H9 (cell line): Measurements from ENCODE around the gene PCGF3. TPM values are rescaled to one million over a fixed set of nuclear protein-coding genes. Genes with fewer than 3 reads are reported as not detected.

Experiments used
- DNase-seq: peaks from one replicate; pipeline ENCODE4 v3.0.0-alpha.2; 2017
- H2AFZ ChIP-seq: one replicate; pipeline ENCODE4 v1.6.1; 2013; ENCODE audit warnings: mild to moderate bottlenecking, low read length, control low read depth, moderate library complexity
- H2AK5ac ChIP-seq: 2 replicates; pipeline ENCODE4 v1.6.1; 2013; ENCODE audit warnings: low read length, control low read depth, mixed read lengths; ENCODE audit not compliant: insufficient read length
- H2BK120ac ChIP-seq: one replicate; pipeline ENCODE4 v1.6.1; 2013; ENCODE audit warnings: low read depth, mild to moderate bottlenecking, low read length, control low read depth, inconsistent platforms; ENCODE audit not compliant: poor library complexity, severe bottlenecking
- H2BK12ac ChIP-seq: 2 replicates; pipeline ENCODE4 v1.6.1; 2013; ENCODE audit warnings: low read length, control low read depth, mixed read lengths, low read depth; ENCODE audit not compliant: insufficient read length
- H2BK15ac ChIP-seq: 2 replicates; pipeline ENCODE4 v1.6.1; 2013; ENCODE audit warnings: low read depth, low read length, control low read depth
- H2BK20ac ChIP-seq: one replicate; pipeline ENCODE4 v1.6.1; 2013; ENCODE audit warnings: low read depth, mild to moderate bottlenecking, low read length, control low read depth, inconsistent platforms; ENCODE audit not compliant: poor library complexity, severe bottlenecking
- H2BK5ac ChIP-seq: 2 replicates; pipeline ENCODE4 v1.6.1; 2013; ENCODE audit warnings: low read length, control low read depth, mixed read lengths; ENCODE audit not compliant: insufficient read length
- H3K14ac ChIP-seq: 2 replicates; pipeline ENCODE4 v1.6.1; 2013; ENCODE audit warnings: low read length, control low read depth; ENCODE audit not compliant: insufficient read depth
- H3K18ac ChIP-seq: 2 replicates; pipeline ENCODE4 v1.6.1; 2013; ENCODE audit warnings: low read depth, mild to moderate bottlenecking, mixed read lengths, low read length, control low read depth; ENCODE audit not compliant: insufficient read length
- H3K23ac ChIP-seq: 2 replicates; pipeline ENCODE4 v1.6.1; 2013; ENCODE audit warnings: low read length, control low read depth, mixed read lengths, low read depth; ENCODE audit not compliant: insufficient read length
- H3K23me2 ChIP-seq: 2 replicates; pipeline ENCODE4 v1.6.1; 2013; ENCODE audit warnings: low read depth, mild to moderate bottlenecking, mixed read lengths, low read length, control low read depth; ENCODE audit not compliant: insufficient read length, poor library complexity, severe bottlenecking
- H3K27ac ChIP-seq: 2 replicates; pipeline ENCODE4 v1.5.1; 2013; ENCODE audit warnings: low read length, control low read depth, mixed read lengths, low read depth; ENCODE audit not compliant: insufficient read length
- H3K27me3 ChIP-seq: 2 replicates; pipeline ENCODE4 v1.6.1; 2013; ENCODE audit warnings: low read length, control low read depth, inconsistent platforms; ENCODE audit not compliant: insufficient read depth
- H3K4ac ChIP-seq: 2 replicates; pipeline ENCODE4 v1.6.1; 2013; ENCODE audit warnings: low read depth, mild to moderate bottlenecking, control low read depth, inconsistent platforms, low read length, moderate library complexity
- H3K4me1 ChIP-seq: 2 replicates; pipeline ENCODE4 v1.6.1; 2013; ENCODE audit warnings: low read length, control low read depth, inconsistent platforms; ENCODE audit not compliant: insufficient read depth
- H3K4me2 ChIP-seq: 2 replicates; pipeline ENCODE4 v1.6.1; 2013; ENCODE audit warnings: low read length, control low read depth, mixed read lengths; ENCODE audit not compliant: insufficient read length, insufficient read depth
- H3K56ac ChIP-seq: 2 replicates; pipeline ENCODE4 v1.6.1; 2013; ENCODE audit warnings: low read depth, mild to moderate bottlenecking, mixed read lengths, low read length, control low read depth; ENCODE audit not compliant: insufficient read length
- H3K79me1 ChIP-seq: 2 replicates; pipeline ENCODE4 v1.6.1; 2013; ENCODE audit warnings: low read depth, mild to moderate bottlenecking, moderate library complexity, low read length, control low read depth, inconsistent platforms; ENCODE audit not compliant: insufficient read depth, poor library complexity, severe bottlenecking
- H3K79me2 ChIP-seq: 2 replicates; pipeline ENCODE4 v1.6.1; 2013; ENCODE audit warnings: low read length, control low read depth, inconsistent platforms; ENCODE audit not compliant: insufficient read depth
- H3K9ac ChIP-seq: 2 replicates; pipeline ENCODE4 v1.6.1; 2013; ENCODE audit warnings: low read length, control low read depth, mixed read lengths; ENCODE audit not compliant: insufficient read length; ENCODE audit errors: extremely low read depth
- H3K9me3 ChIP-seq: one replicate; pipeline ENCODE4 v1.6.1; 2013; ENCODE audit warnings: low read depth, low read length, inconsistent platforms; ENCODE audit not compliant: control insufficient read depth
- H3T11ph ChIP-seq: one replicate; pipeline ENCODE4 v1.6.1; 2013; ENCODE audit warnings: mild to moderate bottlenecking, low read length, control low read depth, inconsistent platforms
- H4K20me1 ChIP-seq: one replicate; pipeline ENCODE4 v1.6.1; 2013; ENCODE audit not compliant: control insufficient read depth, insufficient read length, insufficient read depth
- H4K5ac ChIP-seq: 2 replicates; pipeline ENCODE4 v1.6.1; 2013; ENCODE audit warnings: low read depth, mild to moderate bottlenecking, mixed read lengths, low read length, control low read depth; ENCODE audit not compliant: insufficient read length
- H4K8ac ChIP-seq: replicated peaks from 2 replicates; pipeline ENCODE4 v1.6.1; 2013; ENCODE audit warnings: low read length, control low read depth, mixed read lengths, low read depth; ENCODE audit not compliant: insufficient read length
- H4K91ac ChIP-seq: 2 replicates; pipeline ENCODE4 v1.6.1; 2013; ENCODE audit warnings: low read depth, mild to moderate bottlenecking, moderate library complexity, mixed read lengths, low read length, control low read depth; ENCODE audit not compliant: insufficient read length
- H3K27ac Mint-ChIP-seq, 3 experiments: 2 replicates in 2 of 3; 3 replicates in 1 of 3; pipeline ENCODE4 v1.8.0; 2020 to 2021; ENCODE audit warnings: mixed read lengths in 3 of 3, mild to moderate bottlenecking in 1 of 3, moderate library complexity in 1 of 3
- H3K27me3 Mint-ChIP-seq: 2 replicates; pipeline ENCODE4 v1.8.0; 2021; ENCODE audit warnings: low read depth, mild to moderate bottlenecking, moderate library complexity, mixed read lengths
- H3K36me3 Mint-ChIP-seq, 3 experiments: 2 replicates in 2 of 3; 3 replicates in 1 of 3; pipeline ENCODE4 v1.8.0; 2020 to 2021; ENCODE audit warnings: low read depth in 3 of 3, mixed read lengths in 3 of 3; ENCODE audit not compliant: insufficient read depth in 1 of 3
- H3K4me1 Mint-ChIP-seq, 2 experiments: 2 replicates each; pipeline ENCODE4 v1.8.0; 2020; ENCODE audit warnings: mixed read lengths in 2 of 2
- H3K4me3 Mint-ChIP-seq, 2 experiments: 2 replicates in 1 of 2; 3 replicates in 1 of 2; pipeline ENCODE4 v1.8.0; 2020 to 2021; ENCODE audit warnings: mild to moderate bottlenecking in 2 of 2, mixed read lengths in 2 of 2, moderate library complexity in 1 of 2
- H3K9me3 Mint-ChIP-seq, 2 experiments: 2 replicates in 1 of 2; 3 replicates in 1 of 2; pipeline ENCODE4 v1.8.0; 2020; ENCODE audit warnings: mild to moderate bottlenecking in 2 of 2, mixed read lengths in 2 of 2, moderate library complexity in 1 of 2
- WGBS: extraction: QIAGEN DNeasy Blood & Tissue Kit; methylation state at CpG from one replicate; pipeline ENCODE4 v1.1.7; 2013; ENCODE audit warnings: missing lambda C conversion rate, low lambda C conversion rate, mixed read lengths; ENCODE audit not compliant: insufficient read length; ENCODE audit errors: extremely low coverage; 5-methylcytosine and 5-hydroxymethylcytosine counted together
- total RNA-seq: library from RNA; stranded (reverse); gene quantifications from 2 replicates; pipeline ENCODE4 v1.2.1, GENCODE V29; 2021
- TF ChIP-seq, protein P1 (sequence below): fragments of 200-600 bp; sonication (generic); conservative IDR thresholded peaks from 3 replicates; pipeline ENCODE4 v1.8.0; 2021; ENCODE audit warnings: antibody characterized with exemption, mild to moderate bottlenecking

The PCGF3 gene
- total RNA-seq, 1 experiment from 2014 or later = 43.1 TPM

DNA sequence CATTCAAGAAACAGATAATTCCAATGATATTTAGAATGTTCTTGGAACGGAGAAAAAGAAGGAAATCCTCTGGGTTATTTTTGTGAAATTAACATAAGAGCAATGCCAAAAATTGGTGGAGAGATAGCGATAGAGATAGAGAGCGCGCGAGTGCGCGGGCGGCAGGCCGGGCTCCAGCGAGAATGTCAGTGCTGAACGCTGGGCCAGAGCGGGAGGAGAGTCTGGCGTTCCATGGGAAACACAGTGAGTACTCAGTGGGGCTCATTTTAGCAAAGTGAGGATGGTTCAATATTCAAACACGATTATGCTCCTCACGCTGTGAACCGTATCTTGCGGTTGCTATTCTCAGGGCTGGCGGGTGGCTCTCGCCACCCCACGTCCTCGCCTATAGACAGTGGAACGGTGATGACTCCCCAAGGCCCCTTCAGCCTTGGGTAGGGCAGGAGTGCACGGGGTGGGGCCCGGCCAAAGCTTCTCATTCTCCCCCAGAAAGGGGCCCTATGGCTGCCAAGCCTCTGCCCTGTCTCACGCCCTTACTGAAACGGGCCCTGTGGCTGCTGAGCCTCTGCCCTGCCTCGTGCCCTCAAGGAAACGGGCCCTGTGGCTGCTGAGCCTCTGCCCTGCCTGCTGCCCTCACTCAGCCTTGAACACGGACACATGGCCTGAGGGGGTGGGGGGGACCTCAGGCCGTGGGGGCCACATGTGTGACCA lies 103.4 kb downstream of the PCGF3 start:
- H3K23me2 ChIP-seq = no peaks in the 10 kb centered on the region
- WGBS = no CpG with 5 or more reads among the region's 30 CpGs
- H3K27ac Mint-ChIP-seq = no peak overlapping the region
- no peak overlapping the region for H3K9ac ChIP-seq
- H4K8ac ChIP-seq = no peak overlapping the region
- no peak overlapping the region for H2BK12ac ChIP-seq
- no peak overlapping the region for H3K56ac ChIP-seq
- no peak overlapping the region for H2AK5ac ChIP-seq
- no peaks in the 10 kb centered on the region for H3K79me2 ChIP-seq
- no peak for DNase-seq
- H3K18ac ChIP-seq = no peak overlapping the region
- H4K5ac ChIP-seq = no peak overlapping the region
- H2AFZ ChIP-seq = no peak overlapping the region
- no peak overlapping the region; a peak in 1 of 5 replicates for H3K4me3 Mint-ChIP-seq
- H2BK20ac ChIP-seq = no peak overlapping the region
- no peaks in the 10 kb centered on the region for H3K4me1 Mint-ChIP-seq
- no peak overlapping the region for H3T11ph ChIP-seq
- no peak overlapping the region for H2BK15ac ChIP-seq
- peaks cover 100% of the 10 kb centered on the region for H3K27me3 Mint-ChIP-seq
- H3K4ac ChIP-seq = no peak overlapping the region
- H3K14ac ChIP-seq = no peak overlapping the region
- H2BK5ac ChIP-seq = no peak overlapping the region
- H3K4me1 ChIP-seq = no peaks in the 10 kb centered on the region
- H3K9me3 Mint-ChIP-seq = peaks cover 4 to 11% of the 10 kb centered on the region in 2 experiments
- H3K27ac ChIP-seq = no peak overlapping the region
- H3K9me3 ChIP-seq = no peaks in the 10 kb centered on the region
- H3K79me1 ChIP-seq = no peaks in the 10 kb centered on the region
- no peaks in the 10 kb centered on the region; a peak in 1 of 7 replicates for H3K36me3 Mint-ChIP-seq
- no peaks in the 10 kb centered on the region for H4K20me1 ChIP-seq
- H3K4me2 ChIP-seq = no peak overlapping the region
- H3K23ac ChIP-seq = no peak overlapping the region
- H3K27me3 ChIP-seq = peaks cover 26% of the 10 kb centered on the region
- TF ChIP-seq, protein P1, sequence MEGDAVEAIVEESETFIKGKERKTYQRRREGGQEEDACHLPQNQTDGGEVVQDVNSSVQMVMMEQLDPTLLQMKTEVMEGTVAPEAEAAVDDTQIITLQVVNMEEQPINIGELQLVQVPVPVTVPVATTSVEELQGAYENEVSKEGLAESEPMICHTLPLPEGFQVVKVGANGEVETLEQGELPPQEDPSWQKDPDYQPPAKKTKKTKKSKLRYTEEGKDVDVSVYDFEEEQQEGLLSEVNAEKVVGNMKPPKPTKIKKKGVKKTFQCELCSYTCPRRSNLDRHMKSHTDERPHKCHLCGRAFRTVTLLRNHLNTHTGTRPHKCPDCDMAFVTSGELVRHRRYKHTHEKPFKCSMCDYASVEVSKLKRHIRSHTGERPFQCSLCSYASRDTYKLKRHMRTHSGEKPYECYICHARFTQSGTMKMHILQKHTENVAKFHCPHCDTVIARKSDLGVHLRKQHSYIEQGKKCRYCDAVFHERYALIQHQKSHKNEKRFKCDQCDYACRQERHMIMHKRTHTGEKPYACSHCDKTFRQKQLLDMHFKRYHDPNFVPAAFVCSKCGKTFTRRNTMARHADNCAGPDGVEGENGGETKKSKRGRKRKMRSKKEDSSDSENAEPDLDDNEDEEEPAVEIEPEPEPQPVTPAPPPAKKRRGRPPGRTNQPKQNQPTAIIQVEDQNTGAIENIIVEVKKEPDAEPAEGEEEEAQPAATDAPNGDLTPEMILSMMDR = no peak
- H4K91ac ChIP-seq = no peak overlapping the region
- no peak overlapping the region for H2BK120ac ChIP-seq
